Measurements from ENCODE around the gene VIL1.
A peak's percentile ranks its signal among the peaks of the same experiment; 100 is the strongest.

VIL1 gene

DNA sequence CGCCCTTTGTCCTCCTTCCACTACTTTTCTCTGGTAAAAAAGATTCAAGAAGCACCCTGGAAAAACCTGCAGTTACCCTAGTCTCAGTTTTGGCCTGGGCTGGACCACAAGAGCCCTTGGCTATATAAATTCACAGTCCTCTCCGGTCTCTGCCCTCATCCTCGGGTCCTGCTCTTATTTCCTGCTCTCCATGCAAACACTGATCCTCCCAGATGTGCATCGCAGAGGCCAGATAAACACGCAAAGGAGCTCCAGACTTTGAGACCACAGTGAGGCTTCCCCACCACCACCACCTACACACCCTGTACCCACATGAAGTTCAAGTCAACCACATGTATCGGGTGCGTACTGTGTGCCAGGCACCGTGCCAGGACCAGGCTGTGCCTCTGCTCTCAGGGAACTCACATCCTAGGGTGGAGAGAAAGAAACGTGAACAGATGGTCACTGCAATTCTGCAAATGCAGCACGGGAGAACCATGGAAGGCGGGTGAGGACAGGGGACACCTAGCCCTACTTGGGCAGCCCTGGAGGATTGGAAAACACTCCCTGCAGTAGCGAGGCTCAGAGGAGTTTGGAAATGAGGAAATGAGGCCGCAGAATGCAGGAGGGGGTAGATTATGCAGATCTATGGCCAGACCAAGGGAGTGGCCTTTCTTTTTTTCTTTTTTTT, 11.8 kb upstream of the VIL1 start:
- DNase-seq, result peak; percentile 30

DNA sequence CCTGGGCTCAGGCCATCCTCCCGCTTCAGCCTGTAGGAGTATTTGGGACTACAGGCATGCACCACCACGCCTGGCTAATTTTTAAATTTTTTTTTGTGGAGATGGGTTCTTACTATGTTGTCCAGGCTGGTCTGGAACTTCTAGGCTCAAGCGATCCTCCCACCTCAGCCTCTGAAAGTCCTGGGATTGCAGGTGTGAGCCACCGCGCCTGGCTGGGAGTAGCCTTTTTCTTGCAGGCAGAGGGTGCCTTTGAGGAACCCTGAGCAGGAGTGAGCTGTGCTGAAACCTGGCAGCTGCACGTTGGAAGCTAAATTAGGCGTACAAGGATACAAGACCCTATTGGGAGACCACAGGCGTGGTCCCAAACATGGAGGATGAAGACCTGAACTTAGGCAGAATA, 11.2 kb upstream of the VIL1 start:
- no peak for DNase-seq

DNA sequence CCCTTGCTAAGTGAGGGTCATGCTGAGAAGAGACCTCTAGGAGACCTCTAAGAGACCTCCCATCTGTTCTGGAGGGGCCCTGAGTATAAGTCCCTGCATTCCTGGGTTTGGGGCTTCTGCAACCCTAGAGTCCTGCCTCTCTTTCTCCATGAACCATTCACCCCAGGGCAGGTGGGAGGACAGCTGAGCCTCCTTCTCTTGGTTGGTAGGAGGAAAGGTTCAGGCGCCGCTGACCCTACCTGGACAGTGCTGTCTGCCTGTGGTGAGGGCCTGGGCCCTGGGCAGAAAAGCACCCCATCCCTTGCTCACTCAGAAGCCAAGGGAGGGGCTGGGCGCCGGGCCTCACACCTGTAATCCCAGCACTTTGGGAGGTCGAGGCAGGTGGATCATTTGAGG, 604 bp upstream of the VIL1 start:
- no peak for DNase-seq

DNA sequence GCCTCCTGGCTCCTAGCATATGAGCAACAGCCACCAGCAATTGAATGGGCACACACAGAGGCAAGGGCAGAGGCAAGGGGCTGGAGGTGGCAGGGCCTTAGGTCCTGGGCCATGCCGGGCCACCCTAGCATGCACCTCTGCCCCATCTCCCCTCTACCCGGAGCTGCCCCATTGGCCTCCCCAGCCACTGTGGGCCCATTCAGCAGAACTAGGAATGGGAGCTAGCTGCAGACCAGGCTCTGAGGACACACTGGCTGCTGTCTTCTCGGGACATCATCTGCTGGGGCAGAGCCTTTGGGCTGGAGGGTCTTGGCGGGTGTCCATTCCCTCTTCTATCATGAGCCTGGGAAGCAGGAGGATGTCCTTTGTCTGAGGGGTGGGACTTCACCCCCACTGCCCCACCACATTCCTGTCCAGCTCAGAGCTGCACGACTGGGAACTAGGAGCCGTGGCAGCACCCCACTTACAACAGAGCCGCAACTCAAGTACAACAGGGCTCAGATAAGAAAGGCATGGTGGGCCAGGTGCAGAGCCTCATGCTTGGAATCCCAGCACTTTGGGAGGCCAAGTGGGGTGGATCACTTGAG, 800 bp downstream of the VIL1 start:
- DNase-seq, result no peak

DNA sequence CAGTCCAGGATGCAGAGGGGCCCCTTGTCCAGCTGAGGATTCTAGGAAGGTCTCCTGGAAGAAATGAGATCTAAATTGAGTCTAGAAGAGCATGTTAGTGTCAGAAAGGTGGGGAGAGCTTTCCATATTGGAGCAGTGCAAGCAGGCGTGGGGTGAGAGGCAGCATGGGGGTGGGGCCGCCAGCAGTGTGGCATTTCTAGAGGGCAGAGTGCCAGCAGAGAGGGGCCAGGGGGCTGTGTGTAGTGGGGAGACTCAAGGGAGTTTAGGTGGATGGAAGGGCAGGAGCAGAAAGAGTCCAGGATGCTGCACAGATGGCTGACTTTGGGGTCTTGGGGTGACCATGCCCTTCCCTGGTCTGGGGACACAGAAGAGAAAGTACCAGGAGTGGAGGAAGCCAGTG, 2.1 kb downstream of the VIL1 start:
- DNase-seq, result no peak

DNA sequence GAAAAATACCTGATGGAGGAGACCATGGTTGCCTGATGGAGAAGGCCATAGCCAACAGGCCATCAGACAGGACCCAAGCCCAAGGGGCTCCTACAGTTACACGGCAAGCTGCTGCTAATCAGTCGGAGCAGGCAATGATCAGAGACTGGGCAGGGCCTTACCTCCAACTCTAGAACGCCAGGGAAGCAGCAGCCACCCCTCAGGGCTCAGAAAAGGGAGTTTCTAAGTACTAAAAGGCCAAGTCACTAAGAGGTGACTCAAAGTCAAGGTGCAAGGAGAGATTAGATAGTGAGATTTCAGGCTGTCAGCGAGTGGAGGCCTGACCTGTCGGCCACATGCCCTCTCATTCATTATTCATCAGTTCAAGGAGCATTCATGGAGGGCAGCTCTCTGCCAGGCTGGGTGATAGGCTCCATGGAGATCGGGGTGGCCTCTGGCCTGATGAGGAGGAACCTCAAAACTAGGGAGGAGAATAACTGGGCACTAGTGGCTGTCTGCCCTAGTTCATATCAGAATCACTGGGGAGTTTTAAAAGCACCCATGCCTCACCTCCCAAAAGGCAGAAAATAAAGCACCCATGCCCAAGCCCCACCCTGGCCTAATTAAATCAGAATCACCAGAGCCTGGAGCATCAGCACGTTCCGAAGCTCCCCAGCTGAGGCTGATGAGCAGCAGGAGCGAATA, 3.6 kb downstream of the VIL1 start:
- DNase-seq, result no peak

DNA sequence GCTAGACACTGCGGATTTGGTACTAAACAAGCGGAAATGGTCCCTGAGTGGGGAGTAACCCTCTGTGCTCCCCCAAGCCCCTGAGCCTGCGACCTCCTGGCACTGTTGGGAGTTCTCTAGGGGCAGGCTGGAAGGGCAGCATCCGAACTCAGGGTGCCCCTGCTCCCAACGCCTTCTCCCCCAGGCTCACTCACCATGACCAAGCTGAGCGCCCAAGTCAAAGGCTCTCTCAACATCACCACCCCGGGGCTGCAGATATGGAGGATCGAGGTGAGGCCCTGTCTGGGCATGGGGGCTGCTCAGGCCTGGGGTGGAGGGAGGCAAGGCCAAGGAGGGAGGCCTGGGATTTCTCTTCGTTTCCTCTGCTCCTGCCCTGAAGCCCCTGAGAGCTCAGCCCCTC, 4.7 kb downstream of the VIL1 start:
- no peak for DNase-seq

DNA sequence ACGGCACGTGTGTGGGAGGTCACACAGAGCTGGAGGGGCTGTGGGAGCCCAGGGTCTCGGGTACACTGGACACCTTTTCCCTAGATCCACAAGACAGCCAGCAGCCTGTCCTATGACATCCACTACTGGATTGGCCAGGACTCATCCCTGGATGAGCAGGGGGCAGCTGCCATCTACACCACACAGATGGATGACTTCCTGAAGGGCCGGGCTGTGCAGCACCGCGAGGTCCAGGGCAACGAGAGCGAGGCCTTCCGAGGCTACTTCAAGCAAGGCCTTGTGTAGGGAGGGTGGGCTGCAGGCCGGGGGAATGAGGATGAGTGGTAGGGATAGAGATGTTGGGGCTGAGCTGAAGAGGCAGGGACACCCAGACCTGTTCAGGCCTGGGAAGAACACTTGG, 6.6 kb downstream of the VIL1 start:
- DNase-seq, result no peak

DNA sequence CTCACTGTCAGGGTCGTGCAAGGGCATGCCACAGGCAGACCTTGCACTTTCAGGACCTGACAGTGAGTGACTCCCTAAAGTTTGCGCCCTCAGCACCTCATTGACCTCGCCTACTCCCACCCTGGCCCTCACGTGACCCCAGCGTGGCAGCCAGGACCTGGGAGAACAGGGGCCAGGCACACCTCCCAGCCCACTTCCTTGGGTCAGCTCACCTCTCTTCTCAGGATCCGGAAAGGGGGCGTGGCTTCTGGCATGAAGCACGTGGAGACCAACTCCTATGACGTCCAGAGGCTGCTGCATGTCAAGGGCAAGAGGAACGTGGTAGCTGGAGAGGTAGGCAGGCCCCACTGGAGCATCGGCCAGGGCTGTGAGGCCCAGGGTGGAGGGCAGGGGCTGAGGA, 8.8 kb downstream of the VIL1 start:
- DNase-seq, result no peak

DNA sequence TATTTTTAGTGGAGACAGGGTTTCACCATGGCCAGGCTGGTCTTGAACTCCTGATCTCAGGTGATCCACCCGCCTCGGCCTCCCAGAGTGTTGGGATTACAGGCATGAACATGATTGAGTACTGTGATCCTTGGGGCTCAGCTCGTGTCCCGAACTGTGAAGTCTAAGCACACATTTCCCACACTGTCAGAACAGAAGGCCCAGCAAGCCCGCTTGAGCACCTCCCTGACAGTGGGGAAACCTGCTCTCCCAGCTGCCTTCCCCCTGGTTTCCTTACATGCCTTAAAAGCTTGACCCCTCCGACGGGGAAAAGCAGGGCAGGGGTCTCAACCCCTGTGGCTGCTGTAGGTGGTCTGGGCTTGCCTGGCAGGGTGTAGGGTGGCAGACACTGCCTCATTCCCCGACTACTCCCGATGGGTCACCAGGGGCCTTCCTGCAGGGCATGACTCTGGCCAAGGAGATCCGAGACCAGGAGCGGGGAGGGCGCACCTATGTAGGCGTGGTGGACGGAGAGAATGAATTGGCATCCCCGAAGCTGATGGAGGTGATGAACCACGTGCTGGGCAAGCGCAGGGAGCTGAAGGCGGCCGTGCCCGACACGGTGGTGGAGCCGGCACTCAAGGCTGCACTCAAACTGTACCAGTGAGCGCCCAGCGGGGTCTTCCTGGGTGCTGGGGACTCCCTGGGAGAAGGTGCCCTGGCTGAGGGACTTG, 10.1 kb downstream of the VIL1 start:
- no peak for DNase-seq

DNA sequence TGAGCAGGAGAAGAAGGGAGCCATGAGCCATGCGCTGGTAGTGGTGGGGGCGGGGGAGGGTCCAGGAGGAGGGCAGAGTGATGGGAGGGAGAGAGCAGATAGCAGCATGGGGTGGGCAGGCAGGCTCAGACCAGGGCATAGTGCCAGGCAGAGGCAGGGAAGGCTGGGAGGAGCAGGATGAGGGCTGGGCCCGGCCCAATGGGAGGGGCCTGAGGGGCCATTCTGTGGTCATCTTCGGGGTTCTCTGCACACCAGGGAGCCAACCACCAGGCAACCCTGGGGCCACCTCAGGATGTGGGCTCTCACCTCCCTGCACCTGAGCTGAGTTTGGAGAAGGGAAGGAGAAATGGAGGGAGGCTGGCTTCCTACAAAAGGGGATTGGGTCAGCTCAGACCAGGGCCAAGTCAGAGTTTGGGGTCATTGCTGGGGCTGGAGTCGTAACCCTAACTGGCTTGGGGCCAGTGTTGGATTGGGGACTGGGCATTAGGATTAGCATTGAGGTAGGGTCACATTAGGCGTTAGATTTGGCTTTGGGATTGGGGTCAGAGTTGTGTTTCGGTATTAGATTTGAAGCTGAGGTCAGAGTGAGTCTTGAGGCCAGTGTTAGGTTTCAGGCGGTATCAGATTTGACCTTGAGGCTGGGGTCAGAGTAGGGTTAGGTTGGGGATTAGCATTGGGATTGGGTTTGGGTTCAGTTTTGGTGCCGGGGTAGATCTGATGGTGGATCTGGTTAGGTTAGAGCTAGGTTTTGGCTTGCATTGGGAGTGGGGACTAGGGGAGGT, 11.2 kb downstream of the VIL1 start:
- no peak for DNase-seq

DNA sequence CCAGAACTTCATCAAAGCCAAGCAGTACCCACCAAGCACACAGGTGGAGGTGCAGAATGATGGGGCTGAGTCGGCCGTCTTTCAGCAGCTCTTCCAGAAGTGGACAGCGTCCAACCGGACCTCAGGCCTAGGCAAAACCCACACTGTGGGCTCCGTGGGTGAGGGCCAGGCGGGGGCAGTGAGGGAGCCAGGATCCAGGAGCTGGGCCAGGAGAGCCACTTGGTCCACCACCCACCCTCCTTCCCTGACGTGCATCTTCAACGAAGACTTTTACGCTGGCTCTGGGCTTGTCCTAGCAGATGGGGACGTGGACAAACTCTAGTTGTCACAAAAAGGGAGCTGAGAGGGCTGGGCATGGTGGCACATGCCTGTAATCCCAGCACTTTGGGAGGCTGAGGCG, 11.8 kb downstream of the VIL1 start:
- DNase-seq, result no peak

DNA sequence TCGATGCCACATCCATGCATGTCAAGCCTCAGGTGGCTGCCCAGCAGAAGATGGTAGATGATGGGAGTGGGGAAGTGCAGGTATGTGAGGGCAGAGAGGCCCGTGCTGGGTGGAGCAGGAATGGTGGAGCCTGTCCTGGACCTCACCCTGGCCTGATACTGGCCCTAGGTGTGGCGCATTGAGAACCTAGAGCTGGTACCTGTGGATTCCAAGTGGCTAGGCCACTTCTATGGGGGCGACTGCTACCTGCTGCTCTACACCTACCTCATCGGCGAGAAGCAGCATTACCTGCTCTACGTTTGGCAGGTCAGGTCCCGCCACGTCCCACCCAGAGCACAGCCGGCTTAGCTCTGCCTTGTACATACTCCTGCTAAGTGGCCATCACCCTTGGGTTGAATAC, 13.0 kb downstream of the VIL1 start:
- no peak for DNase-seq

DNA sequence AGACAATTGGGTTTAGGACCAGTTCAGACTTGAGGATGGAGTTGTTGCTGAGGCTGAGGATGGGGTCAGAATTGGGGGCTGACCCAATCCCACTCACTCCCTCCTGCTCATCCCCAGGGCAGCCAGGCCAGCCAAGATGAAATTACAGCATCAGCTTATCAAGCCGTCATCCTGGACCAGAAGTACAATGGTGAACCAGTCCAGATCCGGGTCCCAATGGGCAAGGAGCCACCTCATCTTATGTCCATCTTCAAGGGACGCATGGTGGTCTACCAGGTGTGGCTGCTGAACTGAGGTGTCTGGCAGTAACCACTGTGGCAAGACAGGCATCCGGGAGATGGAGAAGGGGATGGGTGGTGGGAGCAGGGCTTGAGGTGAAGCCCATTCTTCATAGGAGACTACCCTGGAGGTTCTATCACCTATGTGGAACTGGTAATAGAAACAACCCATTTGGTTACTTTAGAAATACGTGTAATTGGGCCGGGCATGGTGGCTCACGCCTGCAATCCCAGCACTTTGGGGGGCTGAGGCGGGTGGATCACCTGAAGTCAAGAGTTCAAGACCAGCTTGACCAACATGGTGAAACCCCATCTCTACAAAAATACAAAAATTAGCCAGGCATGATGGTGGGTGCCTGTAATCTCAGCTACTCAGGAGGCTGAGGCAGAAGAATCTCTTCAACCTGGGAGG, 13.9 kb downstream of the VIL1 start:
- DNase-seq, result no peak

DNA sequence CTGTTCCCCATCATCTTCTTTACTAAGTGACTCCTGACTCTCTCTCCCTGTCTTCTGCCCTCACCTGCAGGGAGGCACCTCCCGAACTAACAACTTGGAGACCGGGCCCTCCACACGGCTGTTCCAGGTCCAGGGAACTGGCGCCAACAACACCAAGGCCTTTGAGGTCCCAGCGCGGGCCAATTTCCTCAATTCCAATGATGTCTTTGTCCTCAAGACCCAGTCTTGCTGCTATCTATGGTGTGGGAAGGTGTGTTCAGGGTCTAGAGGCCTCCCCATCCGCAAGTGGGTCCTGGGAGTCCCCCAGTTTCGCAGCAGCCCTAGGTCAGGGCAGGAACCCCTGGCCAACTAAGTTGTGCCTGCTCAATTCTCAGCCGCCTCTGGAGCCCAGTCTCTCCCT, 15.5 kb downstream of the VIL1 start:
- no peak for DNase-seq

DNA sequence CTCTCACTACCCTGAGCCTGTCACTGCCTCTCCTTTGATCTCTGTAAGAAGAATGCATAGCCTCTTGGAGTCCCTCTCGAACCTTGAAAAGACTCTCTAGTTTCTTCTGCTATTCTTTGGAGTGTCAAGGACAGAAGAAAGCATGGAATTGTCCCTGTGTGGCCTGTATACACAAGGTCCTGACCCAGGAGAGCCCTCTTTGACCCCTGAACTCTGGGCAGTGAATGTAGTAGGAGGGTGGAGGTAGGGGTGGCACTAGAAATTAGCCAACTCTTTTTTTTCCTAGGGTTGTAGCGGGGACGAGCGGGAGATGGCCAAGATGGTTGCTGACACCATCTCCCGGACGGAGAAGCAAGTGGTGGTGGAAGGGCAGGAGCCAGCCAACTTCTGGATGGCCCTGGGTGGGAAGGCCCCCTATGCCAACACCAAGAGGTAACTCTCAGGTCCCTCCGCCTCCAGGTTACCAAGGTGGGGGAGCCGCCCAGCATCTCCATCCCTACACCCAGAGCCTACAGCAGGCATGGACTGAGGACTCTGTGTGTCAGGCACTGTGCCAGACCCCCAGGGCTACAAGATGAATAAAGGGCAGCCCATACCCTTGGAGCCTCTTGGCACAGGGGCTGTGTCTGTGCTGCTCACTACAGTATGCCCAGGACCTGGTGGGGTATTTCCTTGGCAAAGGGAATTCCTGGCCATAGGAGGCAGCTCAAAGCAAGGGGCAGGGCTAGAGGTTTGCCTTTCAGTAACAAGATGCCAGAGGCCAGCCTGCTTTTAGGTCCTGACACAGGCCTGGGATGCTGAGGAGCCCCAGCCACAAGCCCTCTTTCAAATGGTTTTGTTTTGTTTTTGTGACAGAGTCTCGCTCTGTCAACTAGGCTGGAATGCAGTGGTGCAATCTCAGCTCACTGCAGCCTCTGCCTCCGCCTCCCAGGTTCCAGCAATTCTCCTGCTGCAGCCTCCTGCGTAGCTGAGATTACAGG, 16.4 kb downstream of the VIL1 start:
- DNase-seq, result no peak

DNA sequence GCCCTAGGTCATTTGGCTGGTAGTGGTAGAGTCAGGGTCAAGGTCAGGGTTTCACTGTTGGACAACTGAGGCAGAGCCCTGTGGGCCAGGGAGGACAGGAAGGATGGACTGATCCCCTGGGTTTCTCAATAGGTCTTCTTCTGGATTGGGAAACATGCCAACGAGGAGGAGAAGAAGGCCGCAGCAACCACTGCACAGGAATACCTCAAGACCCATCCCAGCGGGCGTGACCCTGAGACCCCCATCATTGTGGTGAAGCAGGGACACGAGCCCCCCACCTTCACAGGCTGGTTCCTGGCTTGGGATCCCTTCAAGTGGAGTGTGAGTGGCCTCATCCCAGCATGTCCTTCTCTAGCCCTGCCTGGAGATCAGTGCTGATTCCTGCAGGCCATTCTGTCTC, 18.1 kb downstream of the VIL1 start:
- DNase-seq, result no peak

DNA sequence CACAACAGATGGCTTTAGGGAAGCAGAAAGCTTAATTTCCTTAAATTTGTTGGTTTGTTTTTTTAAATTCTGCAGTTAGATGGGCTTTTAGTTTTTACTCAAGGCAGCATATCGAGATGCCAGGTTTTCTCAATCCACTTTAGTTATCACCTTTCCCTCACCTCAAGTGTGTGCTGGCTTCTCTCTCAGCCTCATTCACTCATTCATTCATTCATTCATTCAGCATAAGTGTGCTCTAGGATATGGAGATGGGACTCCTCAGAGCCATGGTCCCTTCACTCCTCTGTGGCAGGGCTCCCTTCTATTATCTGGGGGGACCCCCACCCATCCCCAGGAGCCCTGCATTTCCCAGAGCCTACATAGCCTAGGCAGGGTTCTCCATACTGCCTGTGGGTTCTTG, 19.0 kb downstream of the VIL1 start:
- DNase-seq, result no peak

DNA sequence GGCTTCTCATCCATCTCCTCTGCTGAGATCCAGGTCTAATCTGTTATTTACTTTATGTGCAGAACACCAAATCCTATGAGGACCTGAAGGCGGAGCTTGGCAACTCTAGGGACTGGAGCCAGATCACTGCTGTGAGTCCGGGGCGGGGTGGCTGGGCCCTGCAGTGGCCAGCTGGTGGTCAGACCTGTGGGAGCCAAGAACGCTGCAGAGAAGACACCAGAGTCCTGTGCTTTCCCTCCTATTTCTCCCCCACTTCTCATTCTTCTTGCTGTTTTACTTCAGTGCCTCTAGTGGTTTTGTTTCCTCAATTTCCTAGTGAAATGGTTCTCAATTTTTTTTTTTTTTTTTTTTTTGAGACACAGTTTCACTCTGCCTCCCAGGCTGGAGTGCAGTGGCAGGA, 19.7 kb downstream of the VIL1 start:
- no peak for DNase-seq

DNA sequence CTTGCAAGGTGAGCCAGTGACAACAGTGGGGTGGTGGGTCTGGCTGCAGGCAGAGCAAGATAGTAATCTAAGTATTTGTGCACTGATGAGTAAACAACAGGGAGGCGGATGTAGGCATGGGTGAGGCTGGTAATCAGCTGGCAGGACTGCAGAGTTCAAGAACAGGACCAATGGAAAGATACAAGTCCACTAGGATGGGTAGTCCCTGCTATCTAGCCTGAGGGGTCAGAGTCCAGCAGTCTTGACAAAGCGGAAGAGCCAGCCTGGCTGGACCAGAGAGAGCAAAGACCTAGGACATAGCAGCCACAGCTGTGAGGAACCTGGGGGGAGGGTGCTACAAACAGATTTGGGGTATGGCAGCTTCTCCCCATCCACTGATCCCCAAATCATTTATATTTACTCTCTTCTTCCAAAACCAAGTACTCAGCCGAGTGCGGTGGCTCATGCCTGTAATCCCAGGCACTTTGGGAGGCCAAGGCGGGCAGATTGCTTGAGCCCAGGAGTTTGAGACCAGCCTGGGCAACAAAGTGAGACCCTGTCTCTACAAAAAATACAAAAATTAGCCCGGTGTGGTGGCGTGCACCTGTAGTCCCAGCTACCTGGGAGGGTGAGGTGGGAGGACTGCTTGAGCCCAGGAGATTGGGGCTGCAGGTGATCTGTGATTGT, 25.9 kb downstream of the VIL1 start:
- no peak for DNase-seq

DNA sequence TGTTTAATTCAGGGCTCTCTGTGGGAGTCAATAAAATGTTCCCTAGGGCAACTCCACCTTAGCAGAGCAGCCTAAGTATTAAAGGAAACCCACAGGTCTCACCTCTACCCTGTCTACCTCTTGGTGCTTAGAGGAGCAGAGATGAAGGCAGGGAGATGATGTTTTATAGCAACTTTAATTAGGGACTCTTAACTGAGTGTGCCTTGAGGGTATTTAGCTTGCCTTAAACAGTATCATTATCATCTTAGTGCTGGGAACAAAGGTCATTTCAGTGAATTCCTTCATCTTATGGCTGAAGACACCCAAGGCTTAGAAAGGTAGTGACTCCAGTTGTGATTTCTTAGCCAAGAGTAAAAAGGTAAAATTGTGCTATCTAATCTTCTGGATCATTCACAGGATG, 26.7 kb downstream of the VIL1 start:
- no peak for DNase-seq
